GOT3 (cell line): ENCODE data around the gene GMIP.
A peak's percentile ranks its signal among the peaks of the same experiment; 100 is the strongest.
"Not testable (repeated sequence)": the region's sequence is repeated elsewhere in the genome, so short reads cannot be mapped to it uniquely, and the experiment has no call there.

Source experiments
- DNase-seq: peaks from one replicate; lab custom pipeline; 2025; ENCODE audit warnings: mixed read lengths; lab: John Stamatoyannopoulos, UW

Gene GMIP

DNA sequence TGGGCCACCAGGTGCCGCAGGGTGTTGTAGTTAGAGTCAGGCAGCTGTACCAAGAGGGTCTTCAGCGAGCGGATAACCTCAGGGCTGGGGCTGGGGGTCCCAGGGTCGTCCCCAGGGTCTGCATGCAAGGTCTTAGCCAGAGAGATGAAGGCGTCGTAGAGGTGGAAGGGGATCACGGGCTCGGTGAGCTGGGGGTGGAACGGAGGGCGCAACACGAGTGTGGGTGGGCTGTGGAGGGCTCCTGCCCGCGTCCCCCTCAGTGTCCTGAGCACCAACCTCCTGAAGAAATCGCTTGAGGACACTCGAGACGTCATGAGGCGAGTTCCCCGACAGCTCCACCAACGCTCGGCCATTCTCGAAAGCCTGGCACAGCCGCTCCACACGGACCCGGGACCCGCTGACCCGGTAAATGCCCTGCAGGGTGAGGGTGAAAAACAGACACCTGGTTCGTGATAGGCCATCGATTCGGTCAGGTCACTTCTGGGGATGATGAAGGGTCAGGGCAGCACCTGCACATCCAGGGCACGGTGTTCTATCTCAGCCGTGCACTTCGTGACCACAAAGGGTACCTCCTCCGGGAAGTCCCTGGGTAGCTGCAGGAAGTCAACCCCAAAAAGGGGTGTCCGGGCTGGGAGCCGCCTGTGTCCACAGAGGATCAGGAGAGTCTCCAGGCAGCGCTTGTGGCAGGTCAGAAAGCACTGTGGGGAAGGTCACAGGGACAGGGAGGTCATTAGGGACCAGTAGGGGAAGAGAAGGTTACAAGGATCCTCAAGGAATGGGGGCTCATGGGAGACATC is 8.7 kb downstream of the GMIP start:
- no peak for DNase-seq

DNA sequence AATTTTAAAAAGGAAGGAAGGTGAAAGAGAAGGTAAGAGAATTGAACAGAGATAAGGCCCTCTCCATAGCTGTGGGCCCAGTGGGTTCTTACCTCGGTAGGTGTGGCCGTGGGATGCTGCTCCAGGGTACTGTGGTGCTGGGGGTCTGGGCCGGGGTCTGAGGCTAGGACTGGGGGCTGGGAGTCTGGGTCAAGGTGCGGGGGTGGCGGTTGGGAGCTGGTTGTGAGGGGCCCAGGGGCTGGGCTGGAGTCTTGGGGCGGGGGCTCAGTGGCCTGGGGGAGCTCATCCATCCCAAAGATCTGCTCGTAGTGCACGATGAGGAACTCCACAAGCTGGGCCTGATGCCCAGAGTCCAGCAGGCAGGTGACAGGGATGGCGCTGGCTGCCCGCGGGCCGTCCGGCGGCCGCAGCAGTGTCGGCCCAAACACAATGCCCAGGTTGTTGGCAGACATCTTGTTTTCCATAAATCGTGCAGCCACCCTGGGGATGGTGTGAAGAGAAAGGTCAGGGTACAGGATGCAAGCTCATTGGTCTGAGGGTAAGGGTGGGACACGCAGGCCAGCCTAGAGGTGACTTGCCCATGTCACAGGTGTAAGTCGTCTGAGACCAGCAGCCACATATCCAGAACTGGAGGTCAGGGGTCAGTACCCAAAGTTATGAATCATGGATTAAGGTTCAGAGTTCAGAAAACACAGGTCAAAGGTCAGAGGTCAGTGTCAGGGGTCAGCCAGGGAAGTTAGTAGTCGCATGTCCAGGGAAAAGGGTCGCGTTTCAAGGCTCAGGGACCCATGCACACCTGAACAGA is 9.5 kb downstream of the GMIP start:
- DNase-seq, result no peak

GRCh38 chr19:19632661-19633060 is 10.8 kb downstream of the GMIP start:
- no peak for DNase-seq

DNA sequence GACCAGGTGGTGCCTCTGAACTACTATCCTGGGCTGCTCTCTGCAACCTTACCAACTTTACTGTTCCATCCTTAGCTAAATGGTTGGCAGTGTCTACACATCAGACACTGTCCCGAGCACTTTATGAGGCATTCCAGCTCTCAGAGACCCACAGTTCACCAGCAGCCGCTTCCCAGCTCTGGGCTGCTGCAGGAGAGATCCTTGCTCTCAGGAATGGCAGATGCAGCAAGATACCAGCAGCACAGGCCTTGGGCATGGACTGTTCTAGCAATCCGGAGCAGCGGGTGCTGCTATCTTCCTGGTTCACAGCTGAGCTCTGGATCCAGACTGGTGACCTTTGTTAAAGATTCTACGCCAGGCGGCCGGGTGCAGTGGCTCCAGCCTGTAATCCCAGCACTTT is 12.1 kb downstream of the GMIP start:
- no peak for DNase-seq

DNA sequence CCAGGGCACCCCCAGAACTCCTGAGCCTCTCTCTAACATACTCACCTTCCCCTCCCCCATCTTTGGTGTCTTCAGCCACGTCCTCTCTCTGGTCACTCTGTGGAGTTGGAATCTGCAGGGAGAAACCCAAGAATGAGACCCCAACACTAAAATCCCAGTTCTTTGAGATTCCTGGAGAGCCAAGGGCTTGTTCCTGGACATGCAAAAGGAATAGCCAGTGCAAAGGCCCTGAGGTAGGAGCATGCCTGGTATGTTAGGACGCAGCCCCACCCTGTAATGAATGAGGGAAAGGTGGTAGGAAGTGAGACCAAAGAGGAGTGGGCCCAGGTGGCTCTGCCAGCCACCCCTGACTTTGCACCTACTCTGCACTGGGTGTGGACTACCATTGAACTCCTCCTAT is 13.0 kb downstream of the GMIP start:
- DNase-seq, result no peak

DNA sequence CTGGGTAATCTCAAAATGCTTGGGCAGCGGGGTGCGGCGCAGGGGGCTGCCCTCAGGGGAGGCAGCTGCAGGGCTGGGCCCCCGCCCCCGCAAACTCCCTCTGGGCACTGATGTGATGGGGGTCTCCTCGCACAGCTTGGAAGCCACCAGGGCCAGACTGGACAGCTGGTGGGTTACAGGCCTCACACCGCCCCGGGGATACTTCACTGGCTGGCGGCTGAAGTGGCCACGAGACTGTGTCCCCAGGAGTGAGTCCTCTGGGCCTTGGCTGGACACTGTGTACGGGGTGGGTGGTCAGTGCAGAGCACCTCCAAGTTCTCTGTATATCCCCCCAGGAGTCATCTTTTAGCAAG is 13.4 kb downstream of the GMIP start:
- no peak for DNase-seq

GRCh38 chr19:19628501-19629134 is 14.8 kb downstream of the GMIP start:
- no peak for DNase-seq

- DNase-seq, result no peak
Observed at GRCh38 chr19:19627621-19628500, 15.6 kb downstream of the GMIP start, which contains the start of gene LPAR2. LPAR2 (minus strand) TSS chr19:19628220; CDS start chr19:19627275, 945 bp downstream.

- DNase-seq, result no peak
Observed at GRCh38 chr19:19626516-19627472, 16.7 kb downstream of the GMIP start.

GRCh38 chr19:19624032-19624570 is 19.4 kb downstream of the GMIP start:
- no peak for DNase-seq

DNA sequence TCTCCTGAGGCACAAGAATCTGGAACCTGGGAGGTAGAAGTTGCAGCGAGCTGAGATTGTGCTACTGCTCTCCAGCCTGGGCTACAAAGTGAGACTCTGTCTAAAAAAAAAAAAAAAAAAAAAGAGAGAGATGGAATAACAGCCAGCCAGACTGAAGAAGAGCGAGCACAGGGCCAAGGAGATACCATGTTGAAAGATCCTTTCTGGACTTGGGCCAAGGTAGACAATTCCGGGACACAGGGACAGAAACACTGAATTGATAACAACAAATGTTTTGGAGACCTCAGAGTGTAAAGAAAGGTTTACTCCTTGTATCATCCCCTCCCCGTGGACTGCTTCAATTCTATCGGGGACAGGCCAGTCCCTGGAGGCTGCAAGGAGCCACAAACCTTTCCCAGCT is 20.1 kb downstream of the GMIP start:
- DNase-seq, result no peak

- no peak for DNase-seq
Observed at GRCh38 chr19:19619849-19620210, 23.6 kb downstream of the GMIP start.

DNA sequence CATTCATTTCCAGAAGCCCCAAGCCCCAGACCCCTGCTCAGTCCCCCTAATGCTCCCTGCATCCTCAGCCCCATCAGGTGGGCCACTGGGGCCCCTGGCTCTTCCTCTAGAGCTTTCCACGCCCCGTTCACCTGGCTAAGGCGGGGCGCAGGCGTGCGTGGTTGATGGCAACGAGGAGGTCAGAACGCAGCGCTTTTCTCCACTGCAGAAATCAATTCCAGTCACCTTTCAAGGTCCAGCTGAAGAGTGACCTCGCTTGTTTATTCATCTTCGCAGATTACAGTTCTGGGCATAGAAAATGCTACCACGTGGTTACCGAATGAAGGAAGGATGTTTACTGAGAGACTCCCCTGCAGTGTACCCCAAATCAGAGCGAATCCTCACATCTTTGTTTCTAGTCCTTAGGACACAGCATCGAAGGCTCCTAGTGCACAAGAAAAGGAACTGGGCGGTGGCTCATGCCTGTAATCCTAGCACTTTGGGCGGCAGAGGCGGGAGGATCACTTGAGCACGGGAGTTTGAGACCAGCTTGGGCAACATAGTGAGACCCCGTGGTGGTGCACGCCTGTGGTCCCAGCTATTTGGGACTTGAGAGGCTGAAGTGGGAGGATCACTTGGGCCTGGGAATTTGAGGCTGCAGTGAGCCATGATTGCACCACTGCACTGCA is 24.1 kb downstream of the GMIP start:
- no peak for DNase-seq

DNA sequence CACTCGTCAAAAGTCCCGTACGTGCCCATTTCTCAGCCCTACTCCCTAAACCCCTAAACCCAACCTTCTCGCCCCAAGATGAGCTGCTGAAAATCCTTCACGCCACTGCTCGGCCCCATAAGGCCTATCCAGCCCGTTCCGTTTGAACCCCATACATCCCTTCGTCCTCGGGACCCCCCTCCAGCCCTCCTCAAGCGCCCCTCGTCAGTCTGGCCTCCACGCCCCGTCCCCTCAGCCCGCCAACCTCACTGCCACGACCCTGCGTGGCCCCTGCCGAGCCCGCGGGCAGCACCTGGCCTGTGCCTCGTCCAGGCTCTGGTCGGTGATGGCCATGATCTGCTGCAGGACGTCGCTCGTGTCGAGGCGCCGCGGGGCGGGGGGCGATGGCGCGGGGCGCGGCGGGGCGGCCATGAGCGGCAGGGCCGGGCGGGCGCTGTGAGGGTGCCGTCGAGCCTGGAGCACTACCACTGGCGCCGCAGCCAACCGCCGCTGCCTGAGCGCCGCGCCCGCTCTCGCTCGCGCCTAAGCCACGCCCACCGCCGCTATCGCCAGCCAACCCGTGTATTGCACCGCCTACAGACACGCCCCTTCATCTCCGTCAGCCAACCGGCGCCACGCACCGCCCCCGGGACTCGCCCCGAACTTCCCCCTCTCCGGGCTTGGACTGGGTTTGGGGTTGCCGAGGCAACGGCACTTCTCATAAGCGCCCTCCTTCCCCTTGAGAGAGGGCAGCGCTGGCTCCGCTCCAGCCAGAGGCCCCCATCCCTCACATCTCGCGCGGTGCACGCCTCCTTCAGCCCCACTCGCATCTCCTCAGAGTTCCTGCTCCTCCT is 25.0 kb downstream of the GMIP start, which contains the start of gene PBX4:
PBX4 (minus strand) TSS at position 469 of the 833 bp plus-strand sequence; CDS start at position 411, 58 bp downstream.
- DNase-seq, result peak; percentile 88

DNA sequence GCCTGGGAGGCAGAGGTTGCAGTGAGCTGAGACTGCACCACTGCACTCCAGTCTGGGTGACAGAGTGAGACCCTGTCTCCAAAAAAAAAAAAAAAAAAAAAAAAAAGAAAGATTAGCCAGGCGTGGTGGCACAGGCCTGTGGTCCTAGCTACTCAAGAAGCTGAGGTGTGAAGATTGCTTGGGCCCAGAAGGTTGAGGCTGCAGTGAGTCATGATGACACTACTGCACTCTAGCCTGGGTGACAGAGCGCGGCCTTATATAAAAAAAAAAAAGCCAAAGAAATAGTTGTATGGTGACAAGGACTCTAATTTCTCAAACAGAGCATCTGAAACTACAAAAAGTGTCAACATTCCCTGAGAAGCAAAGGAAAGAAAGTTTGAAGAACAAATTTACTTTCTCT is 28.4 kb downstream of the GMIP start:
- no peak for DNase-seq

DNA sequence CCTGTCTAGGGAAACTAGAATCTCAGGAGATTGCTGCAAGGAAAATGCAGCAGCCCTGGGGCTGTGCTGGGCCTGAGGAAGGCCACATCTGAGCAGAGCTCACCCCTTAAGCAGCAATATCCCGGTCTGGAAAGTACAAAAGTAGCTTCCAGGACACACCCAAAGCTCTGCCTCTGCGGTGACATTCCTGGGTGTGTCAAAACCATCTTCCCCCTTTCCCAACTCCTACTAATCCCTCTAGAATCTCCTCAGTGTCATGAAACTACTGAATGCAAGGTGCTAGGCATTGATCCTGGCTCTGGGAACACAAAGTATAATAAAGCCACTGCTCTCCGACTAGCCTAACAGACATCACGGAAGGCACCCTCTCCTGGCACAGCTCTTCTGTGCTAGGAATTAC is 30.0 kb downstream of the GMIP start:
- no peak for DNase-seq

- DNase-seq, result no peak
Observed at GRCh38 chr19:19610376-19611202, 32.9 kb downstream of the GMIP start.

GRCh38 chr19:19606686-19607085 is 36.8 kb downstream of the GMIP start:
- DNase-seq, result not testable (repeated sequence)
